Activated naive CD8-positive, alpha-beta T cell treated with anti-CD3 and anti-CD28 coated beads, Interleukin-2, amount 50 U/mL, for 24 hours (primary cell): ENCODE measurements around the gene CLEC4G.

Experiments used
- ATAC-seq: fragments of 150-1000 bp; cut with Tn5 transposase; one replicate; pipeline ENCODE4 v1.10.0; 2021
- DNase-seq: peaks from one replicate; pipeline ENCODE4 v3.0.0; 2021
- H3K27ac Mint-ChIP-seq: one replicate; pipeline ENCODE4 v1.8.0; 2021; ENCODE audit warnings: mild to moderate bottlenecking, mixed read lengths
- H3K27me3 Mint-ChIP-seq: one replicate; pipeline ENCODE4 v1.8.0; 2021; ENCODE audit warnings: mixed read lengths
- H3K36me3 Mint-ChIP-seq: one replicate; pipeline ENCODE4 v1.8.0; 2021; ENCODE audit warnings: low read depth, mixed read lengths
- H3K4me1 Mint-ChIP-seq: one replicate; pipeline ENCODE4 v1.8.0; 2021; ENCODE audit warnings: mixed read lengths
- H3K4me3 Mint-ChIP-seq: one replicate; pipeline ENCODE4 v1.8.0; 2021; ENCODE audit warnings: mild to moderate bottlenecking, moderate library complexity, mixed read lengths
- H3K9me3 Mint-ChIP-seq: one replicate; pipeline ENCODE4 v1.8.0; 2021; ENCODE audit warnings: mixed read lengths

Gene CLEC4G

GRCh38 chr19:7722231-7722651, 9.7 kb downstream of the CLEC4G start:
- DNase-seq (no peak), ATAC-seq (no peak)
- H3K36me3 Mint-ChIP-seq = no peaks in the 10 kb centered on the region
- H3K4me1 Mint-ChIP-seq = peaks cover 26% of the 10 kb centered on the region
- peaks cover 4% of the 10 kb centered on the region for H3K27me3 Mint-ChIP-seq
- H3K9me3 Mint-ChIP-seq = no peaks in the 10 kb centered on the region
- H3K27ac Mint-ChIP-seq = no peak overlapping the region
- no peak overlapping the region for H3K4me3 Mint-ChIP-seq

- no peak for DNase-seq
- Mint-ChIP-seq H3K4me1 (peaks cover 33% of the 10 kb centered on the region), H3K9me3 (peaks cover 7% of the 10 kb centered on the region), H3K4me3 (no peak overlapping the region), H3K27ac (no peak overlapping the region), H3K27me3 (no peaks in the 10 kb centered on the region), H3K36me3 (peaks cover 8% of the 10 kb centered on the region)
- ATAC-seq = no peak
Measured at GRCh38 chr19:7720351-7720750, 11.6 kb downstream of the CLEC4G start.

- peaks cover 49% of the 10 kb centered on the region for H3K4me1 Mint-ChIP-seq
- H3K36me3 Mint-ChIP-seq = peaks cover 8% of the 10 kb centered on the region
- H3K4me3 Mint-ChIP-seq = no peak overlapping the region
- ATAC-seq = peak; percentile 20
- peaks cover 7% of the 10 kb centered on the region for H3K9me3 Mint-ChIP-seq
- DNase-seq = no peak
- no peaks in the 10 kb centered on the region for H3K27me3 Mint-ChIP-seq
- peak overlapping the region; percentile 37 for H3K27ac Mint-ChIP-seq
Measured at GRCh38 chr19:7718668-7719067, 13.2 kb downstream of the CLEC4G start.

GRCh38 chr19:7716762-7717161, 15.1 kb downstream of the CLEC4G start:
- Mint-ChIP-seq H3K9me3 (peaks cover 7% of the 10 kb centered on the region), H3K36me3 (peaks cover 8% of the 10 kb centered on the region), H3K4me1 (peaks cover 52% of the 10 kb centered on the region), H3K27ac (no peak overlapping the region), H3K27me3 (no peaks in the 10 kb centered on the region), H3K4me3 (no peak overlapping the region)
- DNase-seq = no peak
- no peak for ATAC-seq

GRCh38 chr19:7715671-7716070, 16.2 kb downstream of the CLEC4G start:
- Mint-ChIP-seq H3K36me3 (peaks cover 8% of the 10 kb centered on the region), H3K4me3 (no peak overlapping the region), H3K27me3 (no peaks in the 10 kb centered on the region), H3K27ac (no peak overlapping the region), H3K9me3 (peaks cover 7% of the 10 kb centered on the region), H3K4me1 (peaks cover 51% of the 10 kb centered on the region)
- no peak for DNase-seq
- no peak for ATAC-seq

- no peaks in the 10 kb centered on the region for H3K27me3 Mint-ChIP-seq
- no peak overlapping the region for H3K27ac Mint-ChIP-seq
- H3K9me3 Mint-ChIP-seq = no peaks in the 10 kb centered on the region
- H3K36me3 Mint-ChIP-seq = no peaks in the 10 kb centered on the region
- DNase-seq (no peak), ATAC-seq (no peak)
- peaks cover 61% of the 10 kb centered on the region for H3K4me1 Mint-ChIP-seq
- H3K4me3 Mint-ChIP-seq = no peak overlapping the region
Measured at GRCh38 chr19:7710616-7711015, 21.3 kb downstream of the CLEC4G start.

- no peaks in the 10 kb centered on the region for H3K9me3 Mint-ChIP-seq
- no peak for ATAC-seq
Measured at GRCh38 chr19:7709932-7710460, 21.9 kb downstream of the CLEC4G start.

GRCh38 chr19:7706955-7707456, 24.9 kb downstream of the CLEC4G start:
- H3K4me3 Mint-ChIP-seq = peak overlapping the region; percentile 7
- peak overlapping the region; percentile 11 for H3K27ac Mint-ChIP-seq
- no peaks in the 10 kb centered on the region for H3K9me3 Mint-ChIP-seq

More at GRCh38 chr19:7709932-7710460, 21.9 kb downstream of the CLEC4G start:
- DNase-seq = no peak
- Mint-ChIP-seq H3K27ac (no peak overlapping the region), H3K27me3 (no peaks in the 10 kb centered on the region), H3K4me3 (no peak overlapping the region), H3K4me1 (peaks cover 61% of the 10 kb centered on the region), H3K36me3 (no peaks in the 10 kb centered on the region)

GRCh38 chr19:7706188-7706954, 25.5 kb downstream of the CLEC4G start:
- Mint-ChIP-seq H3K36me3 (no peaks in the 10 kb centered on the region), H3K4me3 (peak overlapping the region; percentile 61), H3K4me1 (peaks cover 64% of the 10 kb centered on the region), H3K27me3 (peaks cover 3% of the 10 kb centered on the region), H3K9me3 (no peaks in the 10 kb centered on the region), H3K27ac (peak overlapping the region; percentile 92)
- DNase-seq = no peak
- ATAC-seq = no peak

More at GRCh38 chr19:7706955-7707456, 24.9 kb downstream of the CLEC4G start:
- no peak for DNase-seq
- Mint-ChIP-seq H3K27me3 (peaks cover 3% of the 10 kb centered on the region), H3K4me1 (peaks cover 62% of the 10 kb centered on the region), H3K36me3 (no peaks in the 10 kb centered on the region)
- no peak for ATAC-seq

GRCh38 chr19:7705387-7706187, 26.3 kb downstream of the CLEC4G start:
- peaks cover 62% of the 10 kb centered on the region for H3K4me1 Mint-ChIP-seq
- peak overlapping the region; percentile 92 for H3K27ac Mint-ChIP-seq
- H3K27me3 Mint-ChIP-seq = peaks cover 3% of the 10 kb centered on the region
- H3K4me3 Mint-ChIP-seq = peak overlapping the region; percentile 61
- peak; percentile 84 for ATAC-seq
- peak; percentile 84 for DNase-seq
- no peaks in the 10 kb centered on the region for H3K9me3 Mint-ChIP-seq
- no peaks in the 10 kb centered on the region for H3K36me3 Mint-ChIP-seq

- Mint-ChIP-seq H3K4me3 (no peak overlapping the region), H3K36me3 (no peaks in the 10 kb centered on the region), H3K27me3 (peaks cover 3% of the 10 kb centered on the region)
Measured at GRCh38 chr19:7704280-7705060, 27.4 kb downstream of the CLEC4G start.

GRCh38 chr19:7703332-7703731, 28.6 kb downstream of the CLEC4G start:
- no peaks in the 10 kb centered on the region for H3K9me3 Mint-ChIP-seq
- peaks cover 7% of the 10 kb centered on the region for H3K27me3 Mint-ChIP-seq
- ATAC-seq (no peak), DNase-seq (no peak)
- no peak overlapping the region for H3K4me3 Mint-ChIP-seq
- H3K4me1 Mint-ChIP-seq = peaks cover 70% of the 10 kb centered on the region
- no peaks in the 10 kb centered on the region for H3K36me3 Mint-ChIP-seq
- H3K27ac Mint-ChIP-seq = no peak overlapping the region

More at GRCh38 chr19:7704280-7705060, 27.4 kb downstream of the CLEC4G start:
- ATAC-seq = no peak
- H3K4me1 Mint-ChIP-seq = peaks cover 66% of the 10 kb centered on the region
- no peak overlapping the region for H3K27ac Mint-ChIP-seq
- no peaks in the 10 kb centered on the region for H3K9me3 Mint-ChIP-seq
- no peak for DNase-seq

- Mint-ChIP-seq H3K4me3 (peak within 1 kb of the TSS; percentile 45), H3K27ac (peak within 1 kb of the TSS; percentile 64), H3K36me3 (no peaks in the 10 kb centered on the region), H3K4me1 (peaks cover 68% of the 10 kb centered on the region), H3K27me3 (peaks cover 9% of the 10 kb centered on the region), H3K9me3 (no peaks in the 10 kb centered on the region)
- peak; percentile 1 for ATAC-seq
- DNase-seq = no peak
Measured at GRCh38 chr19:7701654-7702457, 30.1 kb downstream of the CLEC4G start, which contains the start of gene FCER2. FCER2 (minus strand) TSS chr19:7702131; CDS start chr19:7699760, 2,371 bp downstream.
